LoVo (cell line): ENCODE results near the gene MTFMT.
"Not testable (repeated sequence)": the region's sequence is repeated elsewhere in the genome, so short reads cannot be mapped to it uniquely, and the experiment has no call there.

Experiments used
- DNase-seq: peaks from one replicate; pipeline ENCODE4 v3.0.0-alpha.2; 2016; ENCODE audit warnings: low spot score

The MTFMT gene

GRCh38 chr15:65038836-65039235 lies 9.4 kb upstream of the MTFMT start:
- DNase-seq = no peak

GRCh38 chr15:65038428-65038827 lies 9.0 kb upstream of the MTFMT start:
- no peak for DNase-seq

GRCh38 chr15:65037309-65037708 lies 7.9 kb upstream of the MTFMT start:
- no peak for DNase-seq

GRCh38 chr15:65034719-65035118 lies 5.3 kb upstream of the MTFMT start:
- DNase-seq = no peak

DNA sequence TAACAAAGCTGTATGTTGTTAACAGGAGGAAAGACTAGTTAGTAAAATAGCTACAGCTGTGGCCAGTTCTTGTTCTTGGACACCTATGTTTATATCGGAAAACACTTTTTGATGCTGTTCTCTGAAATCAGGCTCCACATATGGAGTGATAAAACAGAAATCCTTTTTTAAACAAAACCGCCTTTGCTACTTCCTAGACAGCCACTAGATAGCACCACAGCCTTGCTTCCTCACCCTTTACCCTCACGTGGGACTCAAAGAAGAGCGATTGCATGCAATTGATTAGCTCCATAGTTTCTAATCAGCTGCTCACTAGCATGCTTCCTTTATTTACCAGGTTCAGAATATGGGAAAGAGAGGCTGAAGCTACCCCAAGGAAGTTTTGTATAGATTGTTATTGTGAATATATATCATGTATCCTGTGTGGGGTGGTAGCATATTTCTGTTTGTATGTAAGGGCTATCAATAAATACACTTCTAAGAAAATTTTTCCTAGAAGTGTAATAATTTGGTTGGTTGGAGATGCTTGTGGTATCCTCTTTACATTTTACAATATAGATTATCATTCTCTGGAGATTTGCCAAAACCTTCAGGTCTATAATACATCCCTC lies 4.3 kb upstream of the MTFMT start:
- peak; percentile 49 for DNase-seq

- DNase-seq = peak; percentile 51
These were observed 3.5 kb upstream of the MTFMT start for GRCh38 chr15:65032801-65033537.

DNA sequence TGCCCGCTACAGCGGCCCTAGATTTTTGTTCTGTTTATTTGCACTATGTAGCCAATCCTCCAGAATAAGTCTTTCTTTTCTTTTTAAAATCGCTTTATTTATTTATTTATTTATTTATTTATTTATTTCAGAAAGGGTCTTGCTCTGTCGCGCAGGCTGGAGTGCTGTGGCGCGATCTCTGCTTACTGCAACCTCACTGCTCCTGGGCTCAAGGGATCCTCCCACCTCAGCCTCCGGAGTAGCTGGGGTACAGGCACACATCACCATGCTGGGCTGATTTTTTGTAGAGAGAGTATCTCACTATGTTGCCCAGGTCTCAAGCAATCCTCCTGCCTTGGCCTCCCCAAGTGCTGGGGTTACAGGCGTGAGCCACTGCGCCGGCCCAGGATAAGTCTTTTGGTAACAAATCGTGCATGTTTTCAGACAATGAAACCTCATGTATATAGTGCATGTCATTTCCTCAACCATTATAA lies 333 bp upstream of the MTFMT start:
- DNase-seq = no peak

- DNase-seq = no peak
These were observed 1.1 kb downstream of the MTFMT start for GRCh38 chr15:65028338-65028737.

DNA sequence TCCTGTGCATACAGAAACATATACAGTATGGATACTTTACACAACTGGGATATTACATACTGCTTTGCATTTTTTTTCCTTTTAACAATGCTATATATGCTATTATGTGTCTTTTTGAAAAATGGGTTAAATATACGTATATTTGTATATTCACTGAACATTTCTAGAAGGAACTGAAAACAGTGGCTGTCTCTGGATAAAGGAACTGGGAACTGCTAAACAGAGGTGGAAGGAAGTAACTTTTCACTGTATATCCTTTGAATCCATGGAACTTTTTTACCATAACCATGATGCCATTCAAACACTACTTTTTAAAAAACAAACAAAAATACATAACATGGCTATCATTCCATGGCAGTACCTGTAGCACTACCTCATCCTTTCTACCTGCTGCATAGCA lies 1.8 kb downstream of the MTFMT start:
- DNase-seq = no peak

GRCh38 chr15:65026756-65027155 lies 2.7 kb downstream of the MTFMT start:
- no peak for DNase-seq

GRCh38 chr15:65021488-65021887 lies 8.0 kb downstream of the MTFMT start:
- DNase-seq = no peak

DNA sequence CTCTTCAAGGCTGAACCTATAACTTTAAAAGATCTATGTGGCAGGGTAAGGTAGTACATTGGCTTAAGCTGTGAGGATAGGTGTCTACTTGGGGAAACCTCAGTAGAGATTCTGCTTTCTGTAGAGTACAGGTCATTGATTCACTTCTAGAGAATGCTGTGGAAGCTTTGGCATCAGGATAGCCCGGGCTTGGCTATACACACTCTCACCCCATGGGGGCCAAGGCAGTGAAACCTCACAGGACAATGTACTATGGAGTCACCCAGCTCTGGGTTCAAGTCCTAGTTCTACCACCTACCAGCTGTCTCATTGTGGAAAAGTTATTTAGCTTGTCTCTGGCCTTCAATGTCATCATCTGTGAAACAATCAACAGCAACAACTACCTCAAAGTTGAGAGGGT lies 9.0 kb downstream of the MTFMT start:
- no peak for DNase-seq

DNA sequence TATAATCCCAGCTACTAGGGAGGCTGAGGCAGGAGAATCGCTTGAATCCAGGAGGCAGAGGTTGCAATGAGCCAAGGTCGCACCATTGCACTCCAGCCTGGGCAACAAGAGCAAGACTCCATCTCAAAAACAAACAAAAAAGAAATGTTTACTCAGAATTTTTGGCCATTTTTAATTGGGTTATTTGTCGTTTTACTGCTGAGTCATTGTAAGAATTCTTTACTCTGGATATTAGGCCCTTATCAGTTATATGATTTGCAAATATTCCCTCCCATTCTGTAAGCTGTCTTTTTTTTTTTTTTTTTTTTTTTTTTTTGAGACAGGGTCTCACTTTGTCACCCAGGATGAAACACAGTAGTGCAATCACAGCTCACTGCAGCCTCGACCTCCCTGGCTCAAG lies 18.2 kb downstream of the MTFMT start:
- not testable (repeated sequence) for DNase-seq

DNA sequence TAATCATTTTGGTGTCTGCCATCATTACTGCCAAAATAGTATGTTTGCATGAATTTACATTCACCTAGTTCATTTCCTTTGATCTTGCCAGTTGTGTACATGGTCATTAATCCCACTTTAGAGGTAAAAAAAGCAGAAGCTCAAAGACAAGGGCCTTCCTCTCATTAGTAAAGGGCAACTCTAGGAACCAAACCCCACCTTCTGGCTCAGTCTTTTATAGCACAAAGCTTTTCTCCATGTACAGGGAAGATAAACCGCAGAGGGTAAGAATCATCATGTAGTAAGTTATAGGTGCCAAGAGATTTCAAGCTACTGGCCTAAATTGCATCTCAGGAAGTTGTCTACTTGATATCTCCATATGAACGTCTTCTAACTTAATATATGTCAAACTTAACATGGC lies 20.5 kb downstream of the MTFMT start:
- DNase-seq = no peak

- DNase-seq = no peak
These were observed 22.6 kb downstream of the MTFMT start for GRCh38 chr15:65006876-65007275.

GRCh38 chr15:65004993-65005392 lies 24.4 kb downstream of the MTFMT start:
- no peak for DNase-seq

DNA sequence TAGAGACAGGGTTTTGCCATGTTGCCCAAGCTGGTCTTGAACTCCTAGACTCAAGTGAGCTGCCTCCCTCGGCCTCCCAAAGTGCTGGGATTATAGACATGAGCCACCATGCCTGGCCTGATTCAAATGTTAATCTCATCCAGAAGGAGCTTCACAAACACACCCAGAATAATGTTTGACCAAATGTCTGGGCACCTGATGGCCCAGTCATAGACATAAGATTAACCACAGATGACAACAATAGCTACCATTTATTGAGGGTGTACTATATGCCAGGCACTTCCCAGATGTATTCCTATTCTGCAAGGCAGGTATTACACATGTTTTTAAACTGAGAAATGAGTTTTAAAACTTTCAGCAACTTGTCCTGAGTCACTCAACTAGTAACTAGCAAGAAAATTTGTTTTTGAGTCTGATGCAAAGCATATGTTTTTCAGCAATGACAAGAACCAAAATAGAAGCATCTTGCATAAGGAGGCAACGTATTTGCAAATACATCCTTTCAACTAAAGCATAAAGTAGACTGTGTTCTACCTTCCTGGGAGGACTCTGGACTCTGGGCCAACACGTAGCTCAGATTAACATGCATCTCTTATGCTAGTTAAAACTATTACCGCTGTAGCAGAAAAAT lies 31.6 kb downstream of the MTFMT start:
- DNase-seq = no peak

DNA sequence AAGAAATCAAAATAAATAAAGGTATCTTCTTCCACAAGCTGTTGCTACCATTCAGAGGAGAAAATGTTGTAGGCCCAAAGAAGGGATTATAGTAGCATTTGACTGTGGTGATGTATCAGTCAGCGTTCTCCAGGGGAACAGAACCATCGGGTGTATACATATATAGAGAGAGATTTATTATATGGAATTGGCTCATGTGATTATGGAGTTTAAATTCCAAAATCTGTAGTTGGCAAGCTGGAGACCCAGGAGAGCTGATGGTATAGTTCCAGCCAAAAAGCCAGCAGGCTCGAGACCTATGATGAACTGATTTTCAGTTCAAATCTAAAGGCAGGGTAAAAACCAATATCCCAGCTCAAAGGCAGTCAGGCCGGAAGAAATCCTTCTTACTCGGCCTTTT lies 32.4 kb downstream of the MTFMT start:
- no peak for DNase-seq

DNA sequence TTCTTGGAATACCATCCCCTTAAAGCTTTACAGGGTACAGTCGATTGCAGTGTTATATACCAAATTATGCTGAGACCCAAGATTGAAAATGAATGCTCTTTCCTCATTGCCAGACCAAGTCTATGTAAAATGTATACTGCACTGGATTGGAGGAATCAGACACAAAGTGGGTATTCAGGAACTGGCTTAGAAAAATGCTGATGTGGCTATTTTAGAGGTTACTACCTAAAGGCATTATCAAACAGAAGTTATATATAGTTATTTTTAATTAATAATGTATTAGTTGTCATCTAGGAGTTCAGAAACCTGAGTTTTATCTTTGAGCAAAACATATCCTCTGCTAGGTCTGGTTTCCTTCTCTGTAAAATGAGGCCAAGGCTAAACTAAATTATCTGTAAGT lies 36.1 kb downstream of the MTFMT start:
- DNase-seq = no peak

DNA sequence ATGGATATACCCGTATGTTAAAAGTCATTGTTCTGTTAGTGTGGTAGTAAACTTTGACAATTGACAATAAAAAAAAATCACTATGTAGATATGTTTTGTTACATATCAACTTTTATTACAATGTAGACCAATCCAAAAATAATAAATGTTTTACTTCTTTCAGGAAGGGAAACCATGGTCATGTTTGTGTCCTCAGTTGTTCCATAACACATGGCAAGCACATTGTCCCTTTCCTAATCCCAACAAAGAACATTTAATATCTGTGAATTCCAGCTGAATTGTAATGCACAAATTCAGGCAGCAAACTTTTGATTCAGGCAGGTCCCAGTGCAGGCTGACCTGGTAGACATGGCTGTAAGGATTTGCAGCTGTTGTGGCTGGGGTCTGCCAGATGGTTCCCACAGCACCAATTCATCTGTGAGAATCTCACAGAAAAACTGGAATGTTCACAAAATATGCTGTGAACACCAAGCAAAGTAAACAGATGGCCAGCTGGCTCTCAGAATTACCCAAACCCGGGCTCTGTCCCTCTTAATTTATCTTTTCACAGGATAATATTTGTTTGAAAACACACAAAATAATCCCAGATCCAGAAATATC lies 37.8 kb downstream of the MTFMT start:
- no peak for DNase-seq

GRCh38 chr15:64990168-64990470 lies 39.3 kb downstream of the MTFMT start:
- no peak for DNase-seq

DNA sequence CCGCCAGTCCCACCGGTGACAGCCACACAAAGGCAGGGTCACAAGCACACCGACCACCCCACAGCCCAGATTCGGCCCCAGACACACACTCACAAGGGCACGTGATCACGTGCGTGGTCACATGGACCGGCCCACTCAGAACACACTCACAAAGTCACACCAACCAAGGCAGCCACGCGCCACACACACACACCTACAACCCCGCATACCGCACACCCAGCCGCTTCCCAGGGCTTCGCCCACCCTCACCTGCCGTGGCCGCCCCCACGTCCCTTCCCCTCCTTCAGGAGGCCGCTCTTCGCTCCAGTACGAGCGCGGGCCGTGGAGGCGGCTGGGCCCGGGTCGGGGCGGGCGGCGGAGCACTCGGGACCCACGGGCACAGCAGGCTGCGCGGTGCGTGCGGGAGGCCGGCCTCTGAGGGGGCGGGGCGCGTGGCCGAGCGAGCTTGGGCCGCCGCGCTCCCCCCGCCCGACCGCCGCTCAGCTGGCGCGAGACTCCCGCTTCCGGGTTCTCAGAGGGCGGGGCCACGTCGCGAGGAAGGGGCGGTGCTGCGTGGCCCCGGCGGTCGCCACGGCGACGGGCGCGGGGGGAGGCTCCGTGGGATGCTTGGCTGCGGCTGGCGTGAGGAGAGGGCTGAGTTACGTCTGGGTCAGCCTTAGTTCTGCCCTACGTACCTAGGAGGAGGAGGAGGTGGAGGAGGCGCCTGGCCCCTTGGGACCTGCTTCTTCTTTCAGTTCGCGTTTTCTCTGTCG lies 39.8 kb downstream of the MTFMT start, which contains the start of gene SPG21:
SPG21 (minus strand) TSS at position 499 of the 752 bp plus-strand sequence. CDS start 6,345 bp downstream, outside the sequence.
- DNase-seq = peak; percentile 98
